Measurements from ENCODE around the gene GPC5. TPM values are rescaled to one million over a fixed set of nuclear protein-coding genes. Genes with fewer than 3 reads are reported as not detected.

The GPC5 gene
- total and polyA plus RNA-seq, 2 of the 8 experiments (the other 6 are each of a cell fraction or from before 2014, with no cell fraction given), result 0.20 to 0.39 TPM

DNA sequence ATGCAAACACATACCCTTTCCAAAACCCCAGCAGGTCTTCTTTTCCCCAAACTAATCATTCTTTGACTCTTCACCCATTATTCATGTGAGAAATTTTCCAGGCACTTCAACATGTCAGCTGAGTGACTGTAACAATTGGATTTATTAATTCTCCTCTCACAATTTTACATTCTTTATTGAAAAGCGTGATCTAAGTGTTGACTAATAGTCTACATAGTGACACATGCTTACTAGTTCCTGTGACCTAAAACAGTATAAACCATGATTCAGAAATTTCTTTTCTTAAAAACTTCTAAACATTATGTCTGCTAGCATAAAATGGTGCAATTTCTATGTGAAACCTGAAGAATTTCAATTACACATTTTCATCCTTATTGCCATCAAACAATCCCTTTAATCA lies 532.3 kb downstream of the GPC5 start (continued):
- TF ChIP-seq, protein P1, sequence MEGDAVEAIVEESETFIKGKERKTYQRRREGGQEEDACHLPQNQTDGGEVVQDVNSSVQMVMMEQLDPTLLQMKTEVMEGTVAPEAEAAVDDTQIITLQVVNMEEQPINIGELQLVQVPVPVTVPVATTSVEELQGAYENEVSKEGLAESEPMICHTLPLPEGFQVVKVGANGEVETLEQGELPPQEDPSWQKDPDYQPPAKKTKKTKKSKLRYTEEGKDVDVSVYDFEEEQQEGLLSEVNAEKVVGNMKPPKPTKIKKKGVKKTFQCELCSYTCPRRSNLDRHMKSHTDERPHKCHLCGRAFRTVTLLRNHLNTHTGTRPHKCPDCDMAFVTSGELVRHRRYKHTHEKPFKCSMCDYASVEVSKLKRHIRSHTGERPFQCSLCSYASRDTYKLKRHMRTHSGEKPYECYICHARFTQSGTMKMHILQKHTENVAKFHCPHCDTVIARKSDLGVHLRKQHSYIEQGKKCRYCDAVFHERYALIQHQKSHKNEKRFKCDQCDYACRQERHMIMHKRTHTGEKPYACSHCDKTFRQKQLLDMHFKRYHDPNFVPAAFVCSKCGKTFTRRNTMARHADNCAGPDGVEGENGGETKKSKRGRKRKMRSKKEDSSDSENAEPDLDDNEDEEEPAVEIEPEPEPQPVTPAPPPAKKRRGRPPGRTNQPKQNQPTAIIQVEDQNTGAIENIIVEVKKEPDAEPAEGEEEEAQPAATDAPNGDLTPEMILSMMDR (IDR thresholded peaks at IDR 0.05; ENCODE audit: control extremely low read depth in 1 of 3, insufficient read depth in 1 of 3, low read depth in 1 of 3, low read length in 3 of 3), result no peak
- TF ChIP-seq TAF1 (IDR thresholded peaks at IDR 0.05; ENCODE audit: low read depth, low read length), result no peak
- TF ChIP-seq BCL11A (IDR thresholded peaks at IDR 0.05; ENCODE audit: low read depth in 2 of 2, low read length in 2 of 2), result no peak
- TF ChIP-seq KDM5A (IDR thresholded peaks at IDR 0.05; ENCODE audit: low read length), result no peak
- TF ChIP-seq EGR1 (IDR thresholded peaks at IDR 0.05; ENCODE audit: borderline replicate concordance, low read depth, low read length), result no peak
- TF ChIP-seq CHD2 (IDR thresholded peaks at IDR 0.05; ENCODE audit: low read length), result no peak
- TF ChIP-seq, protein P2, sequence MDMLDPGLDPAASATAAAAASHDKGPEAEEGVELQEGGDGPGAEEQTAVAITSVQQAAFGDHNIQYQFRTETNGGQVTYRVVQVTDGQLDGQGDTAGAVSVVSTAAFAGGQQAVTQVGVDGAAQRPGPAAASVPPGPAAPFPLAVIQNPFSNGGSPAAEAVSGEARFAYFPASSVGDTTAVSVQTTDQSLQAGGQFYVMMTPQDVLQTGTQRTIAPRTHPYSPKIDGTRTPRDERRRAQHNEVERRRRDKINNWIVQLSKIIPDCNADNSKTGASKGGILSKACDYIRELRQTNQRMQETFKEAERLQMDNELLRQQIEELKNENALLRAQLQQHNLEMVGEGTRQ (IDR thresholded peaks at IDR 0.05; ENCODE audit: low read length), result no peak
- no peak for TF ChIP-seq RNF2 (IDR thresholded peaks at IDR 0.05; ENCODE audit: borderline replicate concordance, low read depth, low read length, missing control alignments, poor library complexity, severe bottlenecking)
- no peak for TF ChIP-seq CREB1 (IDR thresholded peaks at IDR 0.05)
- TF ChIP-seq FOSL1 (IDR thresholded peaks at IDR 0.05; ENCODE audit: insufficient read depth, low read depth, low read length), result no peak

All from H1 (cell line).